Neural crest cell (in vitro differentiated cells): ENCODE measurements around the gene HECW1. TPM values are rescaled to one million over a fixed set of nuclear protein-coding genes. Genes with fewer than 3 reads are reported as not detected.
A peak's percentile ranks its signal among the peaks of the same experiment; 100 is the strongest.

ENCODE experiments used
- DNase-seq: peaks from one replicate; pipeline ENCODE4 v3.0.0; 2021; ENCODE audit warnings: low read depth, mixed read lengths, low spot score
- H3K27ac Mint-ChIP-seq: one replicate; pipeline ENCODE4 v1.8.0; 2021; ENCODE audit warnings: mild to moderate bottlenecking, mixed read lengths; ENCODE audit not compliant: unreplicated experiment
- H3K27me3 Mint-ChIP-seq: 2 replicates; pipeline ENCODE4 v1.8.0; 2021; ENCODE audit warnings: low read depth, mild to moderate bottlenecking, mixed read lengths
- H3K36me3 Mint-ChIP-seq: 2 replicates; pipeline ENCODE4 v1.8.0; 2021; ENCODE audit warnings: low read depth, mild to moderate bottlenecking, mixed read lengths
- H3K4me1 Mint-ChIP-seq: 2 replicates; pipeline ENCODE4 v1.8.0; 2021; ENCODE audit warnings: mixed read lengths
- H3K4me3 Mint-ChIP-seq: one replicate; pipeline ENCODE4 v1.8.0; 2021; ENCODE audit warnings: mild to moderate bottlenecking, mixed read lengths
- H3K9me3 Mint-ChIP-seq: 2 replicates; pipeline ENCODE4 v1.8.0; 2021; ENCODE audit warnings: mixed read lengths
- total RNA-seq: library from RNA; stranded (reverse); gene quantifications from 2 replicates; pipeline ENCODE4 v1.2.1, GENCODE V29; 2021
- TF ChIP-seq, protein P1 (sequence below): fragments of 200-600 bp; sonication (generic); conservative IDR thresholded peaks from 2 replicates; pipeline ENCODE4 v1.5.0; 2021; ENCODE audit warnings: antibody characterized with exemption, mild to moderate bottlenecking

Gene HECW1
- total RNA-seq, 1 donor from 2014 or later: 3.6 TPM

DNA sequence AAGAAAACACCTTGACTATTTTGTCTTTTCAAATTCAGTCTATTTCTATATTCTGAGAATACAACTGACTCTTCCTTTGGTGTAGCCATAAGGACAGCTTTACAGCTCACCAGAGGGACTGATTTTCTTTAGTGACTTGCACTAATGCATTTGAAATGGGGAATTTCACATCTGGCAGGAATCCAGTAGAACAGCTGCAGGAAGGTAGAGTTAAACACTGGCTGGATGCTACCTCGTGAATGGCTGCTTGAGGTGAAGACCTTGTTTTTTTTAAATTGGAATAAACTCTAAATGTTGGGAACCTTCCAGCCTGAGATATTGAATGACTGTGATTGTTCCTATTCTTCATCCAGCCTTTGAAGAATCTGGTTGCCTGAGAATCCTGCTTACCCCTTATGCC is 330.9 kb downstream of the HECW1 start:
- TF ChIP-seq, protein P1, sequence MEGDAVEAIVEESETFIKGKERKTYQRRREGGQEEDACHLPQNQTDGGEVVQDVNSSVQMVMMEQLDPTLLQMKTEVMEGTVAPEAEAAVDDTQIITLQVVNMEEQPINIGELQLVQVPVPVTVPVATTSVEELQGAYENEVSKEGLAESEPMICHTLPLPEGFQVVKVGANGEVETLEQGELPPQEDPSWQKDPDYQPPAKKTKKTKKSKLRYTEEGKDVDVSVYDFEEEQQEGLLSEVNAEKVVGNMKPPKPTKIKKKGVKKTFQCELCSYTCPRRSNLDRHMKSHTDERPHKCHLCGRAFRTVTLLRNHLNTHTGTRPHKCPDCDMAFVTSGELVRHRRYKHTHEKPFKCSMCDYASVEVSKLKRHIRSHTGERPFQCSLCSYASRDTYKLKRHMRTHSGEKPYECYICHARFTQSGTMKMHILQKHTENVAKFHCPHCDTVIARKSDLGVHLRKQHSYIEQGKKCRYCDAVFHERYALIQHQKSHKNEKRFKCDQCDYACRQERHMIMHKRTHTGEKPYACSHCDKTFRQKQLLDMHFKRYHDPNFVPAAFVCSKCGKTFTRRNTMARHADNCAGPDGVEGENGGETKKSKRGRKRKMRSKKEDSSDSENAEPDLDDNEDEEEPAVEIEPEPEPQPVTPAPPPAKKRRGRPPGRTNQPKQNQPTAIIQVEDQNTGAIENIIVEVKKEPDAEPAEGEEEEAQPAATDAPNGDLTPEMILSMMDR: no peak
- Mint-ChIP-seq H3K4me1 (peaks cover 19% of the 10 kb centered on the region), H3K9me3 (no peaks in the 10 kb centered on the region), H3K36me3 (no peaks in the 10 kb centered on the region), H3K4me3 (no peak overlapping the region), H3K27ac (no peak overlapping the region), H3K27me3 (no peaks in the 10 kb centered on the region)
- no peak for DNase-seq

DNA sequence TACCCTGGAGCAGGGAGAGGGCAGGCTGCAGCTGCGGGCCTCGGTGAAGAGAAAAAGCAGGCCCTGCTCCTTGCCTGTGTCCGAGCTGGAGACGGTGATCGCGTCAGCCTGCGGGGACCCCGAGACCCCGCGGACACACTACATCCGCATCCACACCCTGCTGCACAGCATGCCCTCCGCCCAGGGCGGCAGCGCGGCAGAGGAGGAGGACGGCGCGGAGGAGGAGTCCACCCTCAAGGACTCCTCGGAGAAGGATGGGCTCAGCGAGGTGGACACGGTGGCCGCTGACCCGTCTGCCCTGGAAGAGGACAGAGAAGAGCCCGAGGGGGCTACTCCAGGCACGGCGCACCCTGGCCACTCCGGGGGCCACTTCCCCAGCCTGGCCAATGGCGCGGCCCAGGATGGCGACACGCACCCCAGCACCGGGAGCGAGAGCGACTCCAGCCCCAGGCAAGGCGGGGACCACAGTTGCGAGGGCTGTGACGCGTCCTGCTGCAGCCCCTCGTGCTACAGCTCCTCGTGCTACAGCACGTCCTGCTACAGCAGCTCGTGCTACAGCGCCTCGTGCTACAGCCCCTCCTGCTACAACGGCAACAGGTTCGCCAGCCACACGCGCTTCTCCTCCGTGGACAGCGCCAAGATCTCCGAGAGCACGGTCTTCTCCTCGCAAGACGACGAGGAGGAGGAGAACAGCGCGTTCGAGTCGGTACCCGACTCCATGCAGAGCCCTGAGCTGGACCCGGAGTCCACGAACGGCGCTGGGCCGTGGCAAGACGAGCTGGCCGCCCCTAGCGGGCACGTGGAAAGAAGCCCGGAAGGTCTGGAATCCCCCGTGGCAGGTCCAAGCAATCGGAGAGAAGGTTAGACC is 332.5 kb downstream of the HECW1 start:
- Mint-ChIP-seq H3K36me3 (no peaks in the 10 kb centered on the region), H3K4me1 (peaks cover 34% of the 10 kb centered on the region), H3K27me3 (no peaks in the 10 kb centered on the region), H3K9me3 (no peaks in the 10 kb centered on the region), H3K27ac (peak overlapping the region; percentile 62), H3K4me3 (no peak overlapping the region)
- TF ChIP-seq, protein P1: no peak
- no peak for DNase-seq

DNA sequence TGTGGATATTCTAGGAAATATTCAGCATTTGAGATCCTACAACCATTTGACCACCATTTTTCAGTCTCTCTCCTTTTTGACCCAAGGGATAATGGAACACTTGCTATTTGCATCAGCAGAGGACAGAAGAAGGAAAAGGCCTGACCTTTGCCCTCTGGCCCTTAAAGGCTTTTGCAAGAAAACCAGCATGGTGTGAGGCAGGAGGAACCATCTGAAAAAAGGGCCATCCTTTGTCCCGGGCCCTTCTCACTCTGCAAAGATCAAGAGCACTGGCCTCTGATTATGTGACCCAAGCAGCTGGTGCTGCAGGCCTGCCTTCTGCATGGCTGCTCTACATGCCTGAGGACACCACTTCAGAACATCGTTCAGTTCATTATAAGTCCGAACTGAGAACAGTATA is 337.1 kb downstream of the HECW1 start:
- no peaks in the 10 kb centered on the region for H3K36me3 Mint-ChIP-seq
- peak overlapping the region; percentile 96 for H3K27ac Mint-ChIP-seq
- H3K27me3 Mint-ChIP-seq: no peaks in the 10 kb centered on the region
- TF ChIP-seq, protein P1: no peak
- H3K4me1 Mint-ChIP-seq: peaks cover 49% of the 10 kb centered on the region
- peak overlapping the region; percentile 26 for H3K4me3 Mint-ChIP-seq
- DNase-seq: peak; percentile 68
- peaks cover 3% of the 10 kb centered on the region for H3K9me3 Mint-ChIP-seq

DNA sequence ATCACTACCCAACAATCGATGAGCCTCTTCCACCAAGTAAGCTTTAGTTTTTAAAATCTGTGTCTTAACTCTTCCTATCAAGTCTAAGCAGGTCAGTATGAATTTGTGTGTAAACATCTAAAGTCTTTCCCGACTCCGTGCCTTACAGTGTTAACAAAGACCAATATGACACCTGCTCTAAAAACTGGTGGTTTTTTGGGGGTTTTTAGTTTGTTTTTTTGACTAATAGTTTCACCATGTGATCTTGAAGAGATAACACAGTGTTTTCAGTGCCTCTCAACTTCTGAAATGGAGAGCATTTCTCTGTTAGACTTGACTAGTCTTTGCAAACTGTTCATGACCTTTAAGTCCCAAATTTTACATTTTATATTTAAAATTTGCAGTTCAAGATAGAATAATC is 338.4 kb downstream of the HECW1 start:
- no peak for DNase-seq
- H3K27me3 Mint-ChIP-seq: no peaks in the 10 kb centered on the region
- H3K36me3 Mint-ChIP-seq: no peaks in the 10 kb centered on the region
- TF ChIP-seq, protein P1: no peak
- peaks cover 3% of the 10 kb centered on the region for H3K9me3 Mint-ChIP-seq
- no peak overlapping the region for H3K4me3 Mint-ChIP-seq
- H3K4me1 Mint-ChIP-seq: peaks cover 57% of the 10 kb centered on the region
- H3K27ac Mint-ChIP-seq: peak overlapping the region; percentile 96

DNA sequence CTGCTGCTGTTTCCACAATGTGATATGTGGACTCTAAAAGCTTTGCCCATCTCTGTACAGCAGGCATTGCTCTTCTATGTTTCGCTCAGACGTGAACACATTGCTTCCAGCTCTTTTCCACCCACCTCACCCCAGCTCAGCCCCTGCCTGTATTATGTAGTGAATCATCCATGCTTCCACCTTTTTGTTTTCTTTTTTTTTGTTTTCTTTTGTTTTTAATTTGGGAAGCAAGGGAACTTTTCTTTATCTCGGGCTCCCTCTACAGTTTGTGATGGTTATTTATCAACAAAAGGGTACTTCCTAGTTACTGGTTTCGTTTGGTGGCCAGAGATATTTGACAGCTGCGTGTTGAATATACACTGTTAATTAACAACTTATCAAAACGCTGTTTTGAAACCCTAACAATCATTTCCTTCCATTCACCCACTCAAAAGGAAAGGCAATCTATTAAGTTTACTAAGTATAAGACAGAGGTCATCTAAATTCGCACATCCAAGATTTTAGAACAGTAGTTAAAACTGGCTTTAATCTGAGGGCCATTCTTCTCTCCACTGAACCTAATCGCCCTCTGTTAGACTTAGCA is 342.6 kb downstream of the HECW1 start:
- Mint-ChIP-seq H3K27ac (no peak overlapping the region), H3K36me3 (no peaks in the 10 kb centered on the region), H3K4me1 (peaks cover 51% of the 10 kb centered on the region), H3K9me3 (peaks cover 3% of the 10 kb centered on the region), H3K27me3 (no peaks in the 10 kb centered on the region), H3K4me3 (peak overlapping the region; percentile 9)
- TF ChIP-seq, protein P1: peak; percentile 70
- no peak for DNase-seq
